GM12878 (cell line): ENCODE results near the gene C2orf69. TPM values are rescaled to one million over a fixed set of nuclear protein-coding genes. Genes with fewer than 3 reads are reported as not detected.

ENCODE experiments used
- ATAC-seq: fragments of 200-7000 bp; cut with Tn5 transposase; 3 replicates; pipeline ENCODE4 v1.9.1; 2020; ENCODE audit warnings: mild to moderate bottlenecking, moderate library complexity
- BruUV-seq: library from RNA; stranded (reverse); fragments of 400-500 nt; replicated peaks from 2 replicates; lab custom pipeline; 2021; lab: Mats Ljungman, UMichigan
- CTCF ChIA-PET: fragments of 300-600 bp; sonication (Branson Sonifier 250); formaldehyde crosslinking; extraction: SDS; loops from one replicate; lab custom pipeline; 2021; ENCODE audit warnings: inconsistent platforms; lab: Yijun Ruan, JAX
- POLR2A ChIA-PET: fragments of 350-600 bp; formaldehyde crosslinking; extraction: SDS; loops from one replicate; lab custom pipeline; 2021; ENCODE audit warnings: inconsistent platforms; lab: Charles Lee
- RAD21 ChIA-PET: fragments of 300-600 bp; sonication (Branson Sonifier 250); formaldehyde crosslinking; loops from one replicate; lab custom pipeline; 2023; ENCODE audit warnings: antibody characterized with exemption; ENCODE audit not compliant: unreplicated experiment; lab: Charles Lee
- SMC1A ChIA-PET: fragments of 300-600 bp; sonication (Branson Sonifier 250); formaldehyde crosslinking; loops from one replicate; lab custom pipeline; 2023; ENCODE audit not compliant: unreplicated experiment, uncharacterized antibody; lab: Charles Lee
- DNase-seq: peaks from one replicate; pipeline ENCODE4 v3.0.0-alpha.2; 2011; ENCODE audit warnings: low read depth, low spot score
- FAIRE-seq: peaks from 3 replicates; lab custom pipeline; 2011; peaks lifted over from hg19 to GRCh38; lab: Jason Lieb, UNC
- H2AFZ ChIP-seq: 2 replicates; pipeline ENCODE4 v1.6.0; 2011; ENCODE audit warnings: low read depth, low read length, control low read depth; ENCODE audit not compliant: control insufficient read depth
- H3K27ac ChIP-seq: 2 replicates; pipeline ENCODE4 v1.5.1; 2011; ENCODE audit warnings: control low read depth; ENCODE audit not compliant: control insufficient read depth, insufficient read depth
- H3K27me3 ChIP-seq, 2 experiments: replicated peaks in 1 of 2; 2 replicates each; pipeline versions ENCODE4 v1.6.0 to v1.6.1; 2011; ENCODE audit warnings: low read length in 1 of 2; ENCODE audit not compliant: control insufficient read depth in 2 of 2, insufficient read depth in 2 of 2
- H3K36me3 ChIP-seq, 2 experiments: 2 replicates each; pipeline ENCODE4 v1.5.1; 2011; ENCODE audit warnings: low read length in 1 of 2; ENCODE audit not compliant: control insufficient read depth in 2 of 2, insufficient read depth in 2 of 2
- H3K4me1 ChIP-seq: 2 replicates; pipeline ENCODE4 v1.6.1; 2011; ENCODE audit warnings: mild to moderate bottlenecking, low read length, moderate library complexity, mixed read lengths; ENCODE audit not compliant: control insufficient read depth, insufficient read depth
- H3K4me2 ChIP-seq: 2 replicates; pipeline ENCODE4 v1.6.0; 2011; ENCODE audit warnings: control low read depth; ENCODE audit not compliant: control insufficient read depth, insufficient read depth
- H3K4me3 ChIP-seq: fragments of 200-600 bp; sonication (generic); 2 replicates; pipeline ENCODE4 v1.5.1; 2016
- H3K79me2 ChIP-seq: 2 replicates; pipeline ENCODE4 v1.6.0; 2011; ENCODE audit warnings: low read length; ENCODE audit not compliant: control insufficient read depth, insufficient read depth
- H3K9ac ChIP-seq: 2 replicates; pipeline ENCODE4 v1.8.0; 2011; ENCODE audit warnings: low read length, control low read depth, mixed read lengths; ENCODE audit not compliant: control insufficient read depth, insufficient read depth
- H3K9me3 ChIP-seq: replicated peaks from 3 replicates; pipeline ENCODE4 v1.5.1; 2011; ENCODE audit warnings: mild to moderate bottlenecking, low read length; ENCODE audit not compliant: control insufficient read depth, insufficient read depth
- H4K20me1 ChIP-seq: 2 replicates; pipeline ENCODE4 v1.6.0; 2011; ENCODE audit not compliant: control insufficient read depth, insufficient read depth
- KAT2A ChIP-seq: conservative IDR thresholded peaks from 2 replicates; pipeline ENCODE4 v1.6.1; 2011; ENCODE audit warnings: low read depth, low read length; ENCODE audit not compliant: control insufficient read depth
- MTA3 ChIP-seq: IDR thresholded peaks from 2 replicates; pipeline ENCODE4 v1.6.1; 2012; ENCODE audit warnings: low read length, inconsistent platforms, borderline replicate concordance
- SREBF1 ChIP-seq: IDR thresholded peaks from 2 replicates; pipeline ENCODE4 v1.6.1; 2012; ENCODE audit warnings: mild to moderate bottlenecking, low read length
- WGBS: methylation state at CpG from one replicate; pipeline ENCODE4 v1.1.6; 2016; ENCODE audit warnings: low lambda C conversion rate; ENCODE audit not compliant: insufficient replicate concordance, insufficient coverage; ENCODE audit errors: missing lambda C conversion rate; 5-methylcytosine and 5-hydroxymethylcytosine counted together
- in situ Hi-C: fragments of 300-500 bp; cut with MboI; formaldehyde crosslinking; loops from 9 replicates; pipeline ENCODE4 v1.14.3; 2018; ENCODE audit warnings: mixed read lengths
- intact Hi-C: fragments of 100-400 bp; cut with micrococcal nuclease; formaldehyde crosslinking; loops from one replicate; pipeline ENCODE4 v1.14.2; 2022; ENCODE audit not compliant: unreplicated experiment
- polyA plus RNA-seq, 11 experiments: library from polyadenylated mRNA; depleted of rRNA in 4 of 11; unstranded in 6 of 11; stranded (reverse) in 5 of 11; fragments of >200 nt; fragmentation: Nextera tagmentation in 4 of 11; fragmentation: Illumina TruSeq in 1 of 11; extraction: Ambion mirVana in 4 of 11; extraction: Trizol in 1 of 11; gene quantifications; 1 replicate in 1 of 11; 2 replicates in 10 of 11; pipeline versions ENCODE4 v1.2.1 to v1.2.3, GENCODE V29; 2011 to 2016; ENCODE audit warnings: inconsistent platforms in 2 of 11, missing spikeins in 2 of 11, low read depth in 1 of 11
- total RNA-seq, 4 experiments: library from RNA; depleted of rRNA in 3 of 4; stranded (reverse); fragments of >200 nt in 3 of 4; fragmentation: Illumina TruSeq in 1 of 4; extraction: Trizol in 1 of 4; gene quantifications; 2 replicates each; pipeline versions ENCODE4 v1.2.1 to v1.2.3, GENCODE V29; 2013 to 2021
- TF ChIP-seq, protein P1 (sequence below): IDR thresholded peaks from 2 replicates; pipeline ENCODE4 v1.6.1; 2012; ENCODE audit warnings: improper control_type of control experiment, low read depth, low read length; ENCODE audit not compliant: insufficient replicate concordance

C2orf69 gene
- total and polyA plus RNA-seq, 10 of the 15 experiments (the other 5 are each of a cell fraction or from before 2014, with no cell fraction given): 6.3 to 20.3 (median 11.1) TPM

GRCh38 chr2:199966976-199967375 is 55.9 kb downstream of the C2orf69 start:
- ChIA-PET RAD21 (no interaction called here), POLR2A (interaction anchor here (0.5 kb wide), 1 partner anchor 515 kb away, joined by 4 read pairs; no protein-coding TSS in a partner anchor), CTCF (interaction anchor here (1.1 to 1.5 kb wide), 3 partner anchors 17 to 736 kb away, joined by 3 to 4 read pairs (median 4); no protein-coding TSS in a partner anchor), SMC1A (interaction anchor here (0.9 to 1.0 kb wide), 3 partner anchors 9 to 20 kb away, joined by 3 to 4 read pairs (median 3); no protein-coding TSS in a partner anchor)
- H3K4me1 ChIP-seq: no peaks in the 10 kb centered on the region
- no TSS peak for BruUV-seq
- in situ Hi-C loops (no loop called here), intact Hi-C loops (no loop called here)
- H3K4me2 ChIP-seq: no peak overlapping the region
- H3K36me3 ChIP-seq: peaks cover 2 to 6% of the 10 kb centered on the region in 2 experiments; a peak in 2 of 4 replicates
- H3K9me3 ChIP-seq: no peaks in the 10 kb centered on the region
- no peaks in the 10 kb centered on the region for H3K27me3 ChIP-seq
- TF ChIP-seq, protein P1, sequence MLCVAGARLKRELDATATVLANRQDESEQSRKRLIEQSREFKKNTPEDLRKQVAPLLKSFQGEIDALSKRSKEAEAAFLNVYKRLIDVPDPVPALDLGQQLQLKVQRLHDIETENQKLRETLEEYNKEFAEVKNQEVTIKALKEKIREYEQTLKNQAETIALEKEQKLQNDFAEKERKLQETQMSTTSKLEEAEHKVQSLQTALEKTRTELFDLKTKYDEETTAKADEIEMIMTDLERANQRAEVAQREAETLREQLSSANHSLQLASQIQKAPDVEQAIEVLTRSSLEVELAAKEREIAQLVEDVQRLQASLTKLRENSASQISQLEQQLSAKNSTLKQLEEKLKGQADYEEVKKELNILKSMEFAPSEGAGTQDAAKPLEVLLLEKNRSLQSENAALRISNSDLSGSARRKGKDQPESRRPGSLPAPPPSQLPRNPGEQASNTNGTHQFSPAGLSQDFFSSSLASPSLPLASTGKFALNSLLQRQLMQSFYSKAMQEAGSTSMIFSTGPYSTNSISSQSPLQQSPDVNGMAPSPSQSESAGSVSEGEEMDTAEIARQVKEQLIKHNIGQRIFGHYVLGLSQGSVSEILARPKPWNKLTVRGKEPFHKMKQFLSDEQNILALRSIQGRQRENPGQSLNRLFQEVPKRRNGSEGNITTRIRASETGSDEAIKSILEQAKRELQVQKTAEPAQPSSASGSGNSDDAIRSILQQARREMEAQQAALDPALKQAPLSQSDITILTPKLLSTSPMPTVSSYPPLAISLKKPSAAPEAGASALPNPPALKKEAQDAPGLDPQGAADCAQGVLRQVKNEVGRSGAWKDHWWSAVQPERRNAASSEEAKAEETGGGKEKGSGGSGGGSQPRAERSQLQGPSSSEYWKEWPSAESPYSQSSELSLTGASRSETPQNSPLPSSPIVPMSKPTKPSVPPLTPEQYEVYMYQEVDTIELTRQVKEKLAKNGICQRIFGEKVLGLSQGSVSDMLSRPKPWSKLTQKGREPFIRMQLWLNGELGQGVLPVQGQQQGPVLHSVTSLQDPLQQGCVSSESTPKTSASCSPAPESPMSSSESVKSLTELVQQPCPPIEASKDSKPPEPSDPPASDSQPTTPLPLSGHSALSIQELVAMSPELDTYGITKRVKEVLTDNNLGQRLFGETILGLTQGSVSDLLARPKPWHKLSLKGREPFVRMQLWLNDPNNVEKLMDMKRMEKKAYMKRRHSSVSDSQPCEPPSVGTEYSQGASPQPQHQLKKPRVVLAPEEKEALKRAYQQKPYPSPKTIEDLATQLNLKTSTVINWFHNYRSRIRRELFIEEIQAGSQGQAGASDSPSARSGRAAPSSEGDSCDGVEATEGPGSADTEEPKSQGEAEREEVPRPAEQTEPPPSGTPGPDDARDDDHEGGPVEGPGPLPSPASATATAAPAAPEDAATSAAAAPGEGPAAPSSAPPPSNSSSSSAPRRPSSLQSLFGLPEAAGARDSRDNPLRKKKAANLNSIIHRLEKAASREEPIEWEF: no peak
- TF ChIP-seq KAT2A (no peak), MTA3 (no peak), SREBF1 (no peak)
- ATAC-seq (no peak), FAIRE-seq (no peak), DNase-seq (no peak)
- H4K20me1 ChIP-seq: no peaks in the 10 kb centered on the region
- no peak overlapping the region for H3K4me3 ChIP-seq
- H3K9ac ChIP-seq: no peak overlapping the region
- no peak overlapping the region for H3K27ac ChIP-seq
- 100% methylated on average over 1 of the region's 1 CpG for WGBS
- H3K79me2 ChIP-seq: no peaks in the 10 kb centered on the region
- no peak overlapping the region for H2AFZ ChIP-seq
